ENCODE data around the gene SAMD1. TPM values are rescaled to one million over a fixed set of nuclear protein-coding genes. Genes with fewer than 3 reads are reported as not detected.

Gene SAMD1
- total RNA-seq, 1 donor from 2014 or later, result 9.4 TPM

DNA sequence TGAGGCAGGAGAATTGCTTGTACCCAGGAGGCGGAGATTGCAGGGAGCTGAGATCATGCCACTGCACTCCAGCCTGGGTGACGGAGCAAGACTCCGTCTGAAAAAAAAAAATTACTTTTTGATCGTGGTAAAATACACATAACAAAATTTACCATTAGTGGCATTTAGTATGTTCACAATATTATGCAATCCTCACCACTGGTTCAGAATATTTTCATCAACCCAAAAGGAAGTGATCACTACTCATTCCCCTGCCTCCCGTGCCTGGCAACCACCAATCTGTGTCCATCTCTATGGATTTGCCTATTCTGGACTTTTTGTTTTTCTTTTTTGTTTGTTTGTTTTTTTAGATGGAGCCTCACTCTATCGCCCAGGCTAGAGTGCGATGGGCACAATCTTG is 27.4 kb downstream of the SAMD1 start:
- Histone ChIP-seq H3K27me3 (no peaks in the 10 kb centered on the region), H3K27ac (no peak overlapping the region), H3K4me1 (no peaks in the 10 kb centered on the region), H3K4me3 (no peak overlapping the region), H3K36me3 (no peaks in the 10 kb centered on the region), H3K9me3 (no peaks in the 10 kb centered on the region)
- no peak for DNase-seq (ENCODE audit: low spot score in 2 of 2)
- TF ChIP-seq, protein P1, sequence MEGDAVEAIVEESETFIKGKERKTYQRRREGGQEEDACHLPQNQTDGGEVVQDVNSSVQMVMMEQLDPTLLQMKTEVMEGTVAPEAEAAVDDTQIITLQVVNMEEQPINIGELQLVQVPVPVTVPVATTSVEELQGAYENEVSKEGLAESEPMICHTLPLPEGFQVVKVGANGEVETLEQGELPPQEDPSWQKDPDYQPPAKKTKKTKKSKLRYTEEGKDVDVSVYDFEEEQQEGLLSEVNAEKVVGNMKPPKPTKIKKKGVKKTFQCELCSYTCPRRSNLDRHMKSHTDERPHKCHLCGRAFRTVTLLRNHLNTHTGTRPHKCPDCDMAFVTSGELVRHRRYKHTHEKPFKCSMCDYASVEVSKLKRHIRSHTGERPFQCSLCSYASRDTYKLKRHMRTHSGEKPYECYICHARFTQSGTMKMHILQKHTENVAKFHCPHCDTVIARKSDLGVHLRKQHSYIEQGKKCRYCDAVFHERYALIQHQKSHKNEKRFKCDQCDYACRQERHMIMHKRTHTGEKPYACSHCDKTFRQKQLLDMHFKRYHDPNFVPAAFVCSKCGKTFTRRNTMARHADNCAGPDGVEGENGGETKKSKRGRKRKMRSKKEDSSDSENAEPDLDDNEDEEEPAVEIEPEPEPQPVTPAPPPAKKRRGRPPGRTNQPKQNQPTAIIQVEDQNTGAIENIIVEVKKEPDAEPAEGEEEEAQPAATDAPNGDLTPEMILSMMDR (IDR thresholded peaks at IDR 0.05), result no peak
- intact Hi-C loops (cut with DNase I), result no loop called here

DNA sequence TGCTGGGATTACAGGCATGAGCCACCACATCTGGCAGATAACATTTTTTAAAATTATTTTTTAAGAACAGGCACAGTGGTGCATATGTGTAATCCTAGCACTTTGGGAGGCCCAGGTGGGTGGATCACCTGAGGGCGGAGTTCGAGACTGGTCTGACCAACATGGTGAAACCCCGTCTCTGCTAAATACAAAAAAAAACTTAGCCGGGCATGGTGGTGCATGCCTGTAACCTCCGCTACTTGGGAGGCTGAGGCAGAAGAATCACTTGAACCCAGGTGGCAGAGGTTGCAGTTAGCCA is 28.0 kb downstream of the SAMD1 start:
- Histone ChIP-seq H3K27ac (no peak overlapping the region), H3K4me1 (peaks cover 0 to 5% of the 10 kb centered on the region in 2 donors), H3K27me3 (no peaks in the 10 kb centered on the region), H3K36me3 (no peaks in the 10 kb centered on the region), H3K4me3 (no peak overlapping the region), H3K9me3 (no peaks in the 10 kb centered on the region)
- intact Hi-C loops (cut with DNase I), result no loop called here
- TF ChIP-seq, protein P1 (IDR thresholded peaks at IDR 0.05), result no peak
- DNase-seq (ENCODE audit: low spot score in 2 of 2), result no peak

DNA sequence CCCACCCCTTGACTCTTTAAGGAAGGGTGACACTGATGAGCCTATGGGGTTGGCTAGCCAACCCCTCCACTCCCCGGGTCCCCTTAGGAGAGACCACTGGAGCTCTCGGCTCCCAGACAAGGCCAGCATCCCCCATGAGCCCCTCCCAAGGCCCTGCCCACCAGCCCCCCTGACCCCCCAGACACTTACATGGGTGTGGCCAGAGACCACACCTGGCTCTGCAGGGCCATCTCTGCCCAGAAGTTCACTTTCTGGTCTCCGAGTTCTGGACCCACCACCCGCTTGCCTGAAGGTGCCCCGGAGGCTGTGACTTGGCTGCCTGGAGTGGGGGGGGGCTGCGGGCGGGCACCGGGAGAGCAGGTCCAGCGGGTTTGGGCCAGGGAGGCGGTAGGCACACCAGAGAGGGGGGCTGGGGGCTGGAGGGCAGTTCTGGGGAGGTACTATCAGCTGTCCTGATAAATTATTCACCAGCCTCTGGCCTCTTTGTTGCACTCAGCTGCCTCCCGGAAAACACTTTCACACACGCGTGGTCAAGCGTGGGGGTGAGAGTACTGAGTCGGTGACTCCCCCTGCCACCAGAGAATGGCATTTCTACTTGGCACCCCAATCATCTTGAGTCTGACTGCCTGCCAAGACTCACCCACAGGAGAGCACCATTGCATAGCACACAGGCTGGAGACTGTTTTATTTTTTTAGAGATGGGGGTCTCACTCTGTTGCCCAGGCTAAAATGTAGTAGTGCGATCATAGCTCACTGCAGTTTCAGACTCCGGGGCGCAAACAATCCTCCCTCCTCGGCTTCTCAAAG is 28.6 kb downstream of the SAMD1 start, which contains the start of gene PALM3:
PALM3 (minus strand) TSS at position 326 of the 807 bp plus-strand sequence; CDS start at position 230, 96 bp downstream.
- TF ChIP-seq, protein P1 (IDR thresholded peaks at IDR 0.05), result no peak
- Histone ChIP-seq H3K9me3 (no peaks in the 10 kb centered on the region), H3K27me3 (no peaks in the 10 kb centered on the region), H3K4me3 (no peak within 1 kb of the TSS), H3K36me3 (no peaks in the 10 kb centered on the region), H3K4me1 (peaks cover 0 to 5% of the 10 kb centered on the region in 2 donors), H3K27ac (no peak within 1 kb of the TSS)
- intact Hi-C loops (cut with DNase I), result no loop called here
- DNase-seq (ENCODE audit: low spot score in 2 of 2), result no peak

DNA sequence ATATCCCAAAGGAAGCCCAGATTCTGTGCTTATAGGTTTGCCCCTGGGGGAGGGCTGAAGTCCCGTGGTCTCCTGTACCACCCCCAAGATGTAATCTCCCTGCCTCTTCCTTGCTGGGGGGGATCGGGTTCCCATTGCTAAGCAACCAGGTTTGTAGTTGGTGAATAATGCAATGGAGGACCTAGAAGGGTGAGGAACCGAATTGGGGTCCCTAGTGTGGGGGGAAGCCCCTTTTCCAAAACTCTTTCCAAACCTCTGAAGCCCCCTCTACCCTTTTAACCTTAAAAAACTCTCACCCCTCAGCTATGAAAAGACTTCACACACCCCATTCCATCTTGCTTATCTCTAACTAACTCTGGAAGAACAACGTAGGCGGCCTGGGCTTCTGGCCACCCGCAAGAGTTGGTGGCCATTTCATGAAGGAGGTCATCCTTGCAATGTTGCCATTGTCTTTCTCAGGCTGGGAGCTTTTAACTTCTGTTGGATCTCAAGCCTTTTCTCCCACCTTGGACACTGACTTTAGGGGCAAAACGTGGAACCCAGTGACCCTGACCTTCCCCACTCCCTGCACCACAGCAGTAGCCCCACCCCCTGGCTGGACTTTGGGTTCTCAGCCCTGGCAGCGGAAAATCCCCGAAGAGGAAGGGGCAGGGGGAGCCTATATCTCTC is 29.3 kb downstream of the SAMD1 start:
- no peaks in the 10 kb centered on the region for H3K27me3 ChIP-seq
- H3K9me3 ChIP-seq, result no peaks in the 10 kb centered on the region
- no peaks in the 10 kb centered on the region for H3K36me3 ChIP-seq
- H3K4me1 ChIP-seq, result peaks cover 0 to 5% of the 10 kb centered on the region in 2 donors
- no peak for DNase-seq (ENCODE audit: low spot score in 2 of 2)
- no peak overlapping the region for H3K27ac ChIP-seq
- TF ChIP-seq, protein P1 (IDR thresholded peaks at IDR 0.05), result no peak
- intact Hi-C loops (cut with DNase I), result no loop called here
- H3K4me3 ChIP-seq, result no peak overlapping the region

DNA sequence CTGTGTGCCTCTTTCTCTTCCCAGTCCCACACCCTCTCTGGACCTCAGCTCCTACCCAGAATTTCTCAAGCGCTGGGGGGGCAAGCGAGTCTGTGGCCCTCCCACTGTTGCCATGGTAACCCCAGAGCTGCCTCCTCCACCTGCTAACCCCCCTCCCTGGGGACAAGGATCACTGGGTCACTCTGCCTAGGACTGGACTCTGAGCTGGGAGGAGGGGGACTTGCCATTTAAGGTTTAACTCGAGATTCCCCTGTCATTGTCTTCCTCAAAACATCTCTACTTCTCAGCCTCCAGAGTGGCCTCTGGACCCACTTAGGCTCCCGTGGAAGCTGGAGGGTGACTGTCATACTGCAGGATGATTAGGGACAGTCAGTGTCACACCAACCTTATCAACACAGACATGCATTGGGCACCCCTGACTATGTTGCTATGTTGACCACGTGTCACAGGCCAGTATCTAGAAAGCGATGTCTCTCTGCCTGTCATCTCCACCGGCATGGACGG is 30.8 kb downstream of the SAMD1 start:
- no peaks in the 10 kb centered on the region for H3K9me3 ChIP-seq
- TF ChIP-seq, protein P1 (IDR thresholded peaks at IDR 0.05), result no peak
- H3K27me3 ChIP-seq, result no peaks in the 10 kb centered on the region
- H3K4me1 ChIP-seq, result peaks cover 0 to 5% of the 10 kb centered on the region in 2 donors
- H3K27ac ChIP-seq, result no peak overlapping the region
- no peaks in the 10 kb centered on the region for H3K36me3 ChIP-seq
- DNase-seq (ENCODE audit: low spot score in 2 of 2), result no peak
- intact Hi-C loops (cut with DNase I), result no loop called here
- no peak overlapping the region for H3K4me3 ChIP-seq
